PC-9 (cell line): ENCODE data around the gene MARK2. TPM values are rescaled to one million over a fixed set of nuclear protein-coding genes. Genes with fewer than 3 reads are reported as not detected.

ENCODE experiments used
- BruUV-seq: library from RNA; stranded (reverse); fragments of 400-500 nt; replicated peaks from 2 replicates; lab custom pipeline; 2021; lab: Mats Ljungman, UMichigan
- CTCF ChIA-PET: fragments of 300-600 bp; sonication (Branson Sonifier 250); formaldehyde crosslinking; loops from one replicate; lab custom pipeline; 2022; ENCODE audit warnings: antibody characterized with exemption; lab: Charles Lee
- POLR2A ChIA-PET: fragments of 300-600 bp; sonication (Branson Sonifier 250); formaldehyde crosslinking; loops from one replicate; lab custom pipeline; 2022; ENCODE audit warnings: antibody characterized with exemption; ENCODE audit not compliant: unreplicated experiment; lab: Charles Lee
- DNase-seq, 2 experiments: peaks; one replicate each; pipeline versions ENCODE4 v3.0.0 to v3.0.0-alpha.2; 2015 to 2022; ENCODE audit warnings: mixed read lengths in 1 of 2
- H2AFZ ChIP-seq: fragments of 200-600 bp; sonication (generic); 2 replicates; pipeline ENCODE4 v1.8.1; 2017; ENCODE audit warnings: antibody characterized with exemption
- H3F3A ChIP-seq: fragments of 200-600 bp; sonication (generic); 2 replicates; pipeline ENCODE4 v1.8.1; 2017; ENCODE audit warnings: antibody characterized with exemption, mild to moderate bottlenecking, low read depth; ENCODE audit not compliant: insufficient read depth
- H3K27ac ChIP-seq: fragments of 200-600 bp; sonication (generic); 2 replicates; pipeline ENCODE4 v1.6.1; 2016; ENCODE audit warnings: mixed run types
- H3K27me3 ChIP-seq: fragments of 200-600 bp; sonication (generic); 2 replicates; pipeline ENCODE4 v1.6.1; 2016; ENCODE audit warnings: low read depth, mixed run types; ENCODE audit not compliant: insufficient read depth
- H3K36me3 ChIP-seq: fragments of 200-600 bp; sonication (generic); 2 replicates; pipeline ENCODE4 v1.6.1; 2016; ENCODE audit warnings: low read depth, mixed run types
- H3K4me1 ChIP-seq: fragments of 200-600 bp; sonication (generic); replicated peaks from 2 replicates; pipeline ENCODE4 v1.6.1; 2016; ENCODE audit warnings: mixed run types; ENCODE audit not compliant: insufficient read depth
- H3K4me2 ChIP-seq: fragments of 200-600 bp; sonication (generic); 2 replicates; pipeline ENCODE4 v1.6.1; 2017; ENCODE audit warnings: mixed run types
- H3K4me3 ChIP-seq: fragments of 200-600 bp; sonication (generic); 2 replicates; pipeline ENCODE4 v1.6.1; 2016; ENCODE audit warnings: mixed run types
- H3K79me2 ChIP-seq: fragments of 200-600 bp; sonication (generic); 2 replicates; pipeline ENCODE4 v1.6.1; 2017; ENCODE audit warnings: low read depth, mixed run types
- H3K9me2 ChIP-seq: fragments of 200-600 bp; sonication (generic); 2 replicates; pipeline ENCODE4 v1.8.1; 2017; ENCODE audit warnings: mild to moderate bottlenecking; ENCODE audit not compliant: insufficient read depth
- H3K9me3 ChIP-seq: fragments of 200-600 bp; sonication (generic); 2 replicates; pipeline ENCODE4 v1.8.1; 2016; ENCODE audit warnings: low read depth; ENCODE audit not compliant: insufficient read depth
- H4K20me1 ChIP-seq: fragments of 200-600 bp; sonication (generic); 2 replicates; pipeline ENCODE4 v1.8.1; 2017; ENCODE audit not compliant: insufficient read depth
- CTCF ChIP-seq: fragments of 200-600 bp; sonication (generic); conservative IDR thresholded peaks from 2 replicates; pipeline ENCODE4 v1.6.1; 2017; ENCODE audit warnings: mixed run types, antibody characterized with exemption, mild to moderate bottlenecking, moderate library complexity
- EZH2 ChIP-seq: fragments of 200-600 bp; sonication (generic); IDR thresholded peaks from 2 replicates; pipeline ENCODE4 v1.8.0; 2017; ENCODE audit warnings: antibody characterized with exemption, low read depth
- intact Hi-C: fragments of 100-400 bp; cut with micrococcal nuclease; formaldehyde crosslinking; loops from one replicate; pipeline ENCODE4 v1.10.0; 2022; ENCODE audit not compliant: unreplicated experiment
- total RNA-seq: library from RNA; stranded (reverse); gene quantifications from 2 replicates; pipeline ENCODE4 v1.2.3, GENCODE V29; 2021

The MARK2 gene
- total RNA-seq, 1 experiment from 2014 or later = 65.0 TPM

- Histone ChIP-seq H3F3A (peaks cover 50% of the 10 kb centered on the region), H3K27ac (peak overlapping the region; percentile 67), H2AFZ (no peak overlapping the region), H3K36me3 (peaks cover 20% of the 10 kb centered on the region; the same call in 1 of the 2 replicates), H3K79me2 (peaks cover 98% of the 10 kb centered on the region), H4K20me1 (peaks cover 73% of the 10 kb centered on the region), H3K4me3 (no peak overlapping the region; the same call in 1 of the 2 replicates), H3K4me1 (peaks cover 68% of the 10 kb centered on the region), H3K4me2 (peak overlapping the region; percentile 76), H3K9me2 (no peaks in the 10 kb centered on the region), H3K9me3 (no peaks in the 10 kb centered on the region), H3K27me3 (no peaks in the 10 kb centered on the region)
- POLR2A ChIA-PET = no interaction called here
- intact Hi-C loops = no loop called here
- TF ChIP-seq CTCF (no peak), EZH2 (no peak)
- DNase-seq = no peak
- BruUV-seq = no TSS peak
- CTCF ChIA-PET = interaction anchor here (1.4 kb wide), 1 partner anchor 99 kb away, joined by 3 read pairs; no protein-coding TSS in a partner anchor
Observed at GRCh38 chr11:63846897-63847296, 8.0 kb downstream of the MARK2 start.

GRCh38 chr11:63847363-63847762 is 8.5 kb downstream of the MARK2 start:
- peak; percentile 71 to 90 for DNase-seq
- Histone ChIP-seq H3K27me3 (no peaks in the 10 kb centered on the region), H3F3A (peaks cover 46% of the 10 kb centered on the region), H3K4me1 (peaks cover 64% of the 10 kb centered on the region), H3K27ac (peak overlapping the region; percentile 67), H3K79me2 (peaks cover 97% of the 10 kb centered on the region), H3K36me3 (peaks cover 20% of the 10 kb centered on the region; the same call in 1 of the 2 replicates), H4K20me1 (peaks cover 71% of the 10 kb centered on the region), H3K4me3 (peak overlapping the region; percentile 31; the same call in 1 of the 2 replicates), H2AFZ (no peak overlapping the region), H3K9me2 (no peaks in the 10 kb centered on the region), H3K9me3 (no peaks in the 10 kb centered on the region), H3K4me2 (peak overlapping the region; percentile 76)
- no peak for TF ChIP-seq CTCF
- no peak for TF ChIP-seq EZH2
- no TSS peak for BruUV-seq
- POLR2A ChIA-PET = no interaction called here
- intact Hi-C loops = no loop called here
- CTCF ChIA-PET = interaction anchor here (0.5 to 1.4 kb wide), 3 partner anchors 87 to 185 kb away, joined by 3 to 4 read pairs (median 3); no protein-coding TSS in a partner anchor

- CTCF ChIA-PET = interaction anchor here (0.6 kb wide), 2 partner anchors 23 to 1526 kb away, joined by 3 read pairs; no protein-coding TSS in a partner anchor
- no TSS peak for BruUV-seq
- Histone ChIP-seq H3K27me3 (no peaks in the 10 kb centered on the region), H3K4me2 (no peak overlapping the region), H3K4me3 (no peak overlapping the region), H3F3A (peaks cover 34% of the 10 kb centered on the region), H3K4me1 (peaks cover 40% of the 10 kb centered on the region), H4K20me1 (peaks cover 64% of the 10 kb centered on the region), H3K9me2 (no peaks in the 10 kb centered on the region), H3K79me2 (peaks cover 93% of the 10 kb centered on the region), H3K9me3 (no peaks in the 10 kb centered on the region), H3K36me3 (peaks cover 16% of the 10 kb centered on the region), H3K27ac (no peak overlapping the region), H2AFZ (no peak overlapping the region)
- intact Hi-C loops = no loop called here
- POLR2A ChIA-PET = no interaction called here
- TF ChIP-seq CTCF (no peak), EZH2 (no peak)
- no peak for DNase-seq
Observed at GRCh38 chr11:63849691-63850090, 10.8 kb downstream of the MARK2 start.
